H7 (cell line): ENCODE measurements around the gene IGF2. TPM values are rescaled to one million over a fixed set of nuclear protein-coding genes. Genes with fewer than 3 reads are reported as not detected.

Experiments
- DNase-seq: peaks from one replicate; pipeline ENCODE4 v3.0.0; 2012
- H3K27me3 ChIP-seq: 2 replicates; pipeline ENCODE4 v1.6.0; 2011; ENCODE audit warnings: mild to moderate bottlenecking, low read length; ENCODE audit not compliant: control insufficient read depth, insufficient read depth
- H3K36me3 ChIP-seq: replicated peaks from 2 replicates; pipeline ENCODE4 v1.5.1; 2011; ENCODE audit warnings: low read length; ENCODE audit not compliant: control insufficient read depth, insufficient read depth
- H3K4me3 ChIP-seq: 2 replicates; pipeline ENCODE4 v1.5.1; 2011; ENCODE audit warnings: low read depth, mild to moderate bottlenecking, control low read depth, low read length, moderate library complexity; ENCODE audit not compliant: insufficient read depth
- total RNA-seq: library from RNA; depleted of rRNA; stranded (reverse); fragments of >200 nt; shearing (Covaris generic); gene quantifications from 2 replicates; pipeline ENCODE4 v1.2.3, GENCODE V29; 2014

The IGF2 gene
- total RNA-seq, 1 experiment from 2014 or later: 1.2 TPM

- H3K27me3 ChIP-seq: no peaks in the 10 kb centered on the region
- no peak for DNase-seq
- no peak overlapping the region for H3K4me3 ChIP-seq
- no peaks in the 10 kb centered on the region for H3K36me3 ChIP-seq
These were observed 25.8 kb upstream of the IGF2 start for GRCh38 chr11:2164861-2165555.

- no peak for DNase-seq
- Histone ChIP-seq H3K36me3 (no peaks in the 10 kb centered on the region), H3K27me3 (no peaks in the 10 kb centered on the region), H3K4me3 (no peak overlapping the region)
These were observed 24.9 kb upstream of the IGF2 start for GRCh38 chr11:2164081-2164480.

DNA sequence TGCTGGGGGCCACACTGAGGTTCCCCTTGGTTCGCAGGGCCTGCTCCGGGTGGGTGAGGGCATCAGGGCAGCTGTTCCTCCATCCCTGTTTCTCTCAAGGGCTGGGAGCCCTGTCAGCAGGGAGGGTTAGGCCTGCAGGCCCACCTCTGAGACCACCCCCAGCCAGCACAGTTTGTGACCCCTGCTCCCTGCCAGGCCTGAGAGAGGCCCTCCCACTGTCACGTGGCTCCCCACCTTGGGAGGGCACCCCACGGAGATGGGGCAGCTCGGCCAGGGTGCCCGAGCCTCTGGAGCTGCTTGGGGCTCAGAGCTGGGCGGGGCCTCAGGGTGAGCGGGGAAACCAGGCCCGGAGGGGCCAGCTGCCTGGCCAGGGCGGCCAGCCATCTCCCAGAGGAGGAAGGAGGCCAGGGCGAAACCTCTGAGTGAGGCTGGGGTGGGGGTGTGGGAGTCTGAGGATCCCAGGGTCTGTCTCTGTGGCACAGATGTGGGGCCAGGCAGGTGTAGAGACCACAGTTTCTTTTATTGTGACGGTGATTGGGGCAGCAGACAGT is 24.3 kb upstream of the IGF2 start:
- no peaks in the 10 kb centered on the region for H3K36me3 ChIP-seq
- no peaks in the 10 kb centered on the region for H3K27me3 ChIP-seq
- H3K4me3 ChIP-seq: no peak overlapping the region
- no peak for DNase-seq

DNA sequence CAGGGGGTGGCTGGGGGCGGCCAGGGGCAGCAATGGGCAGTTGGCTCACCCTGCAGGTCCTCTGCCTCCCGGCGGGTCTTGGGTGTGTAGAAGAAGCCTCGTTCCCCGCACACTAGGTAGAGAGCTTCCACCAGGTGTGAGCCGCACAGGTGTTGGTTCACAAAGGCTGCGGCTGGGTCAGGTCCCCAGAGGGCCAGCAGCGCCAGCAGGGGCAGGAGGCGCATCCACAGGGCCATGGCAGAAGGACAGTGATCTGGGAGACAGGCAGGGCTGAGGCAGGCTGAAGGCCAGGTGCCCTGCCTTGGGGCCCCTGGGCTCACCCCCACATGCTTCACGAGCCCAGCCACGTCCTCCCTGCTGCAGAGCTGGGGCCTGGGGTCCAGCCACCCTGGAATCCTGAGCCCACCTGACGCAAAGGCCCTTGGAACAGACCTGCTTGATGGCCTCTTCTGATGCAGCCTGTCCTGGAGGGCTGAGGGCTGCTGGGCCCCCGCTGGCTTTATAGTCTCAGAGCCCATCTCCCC is 21.6 kb upstream of the IGF2 start, which contains the start of gene INS:
TSS of gene INS (minus strand) at position 474 of the 524 bp plus-strand sequence. CDS start at position 236, 238 bp downstream.
- Histone ChIP-seq H3K27me3 (no peaks in the 10 kb centered on the region), H3K36me3 (no peaks in the 10 kb centered on the region), H3K4me3 (no peak within 1 kb of the TSS)
- DNase-seq: no peak

- Histone ChIP-seq H3K4me3 (no peak overlapping the region), H3K27me3 (no peaks in the 10 kb centered on the region), H3K36me3 (no peaks in the 10 kb centered on the region)
- DNase-seq: no peak
These were observed 20.6 kb upstream of the IGF2 start for GRCh38 chr11:2159536-2160413.

DNA sequence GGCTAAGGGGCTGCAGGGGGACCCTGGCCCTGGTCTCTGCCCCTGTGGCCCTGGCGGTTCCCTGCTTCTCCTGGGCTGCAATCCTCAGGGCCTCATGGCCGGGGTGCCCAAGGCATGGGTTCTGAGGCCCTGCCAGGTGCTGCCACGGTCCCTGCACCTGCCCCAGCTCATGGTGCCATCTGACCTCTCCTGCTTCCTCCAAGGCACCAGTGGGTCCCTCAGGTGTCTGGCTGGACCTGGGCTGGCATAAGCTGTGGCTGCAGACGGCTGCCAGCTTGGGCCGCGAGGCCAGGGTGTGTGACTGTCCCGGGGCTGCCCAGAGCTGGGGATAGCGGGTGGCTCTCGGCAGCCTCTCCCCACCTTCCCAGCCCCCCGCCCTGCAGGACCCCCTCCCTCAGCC is 19.8 kb upstream of the IGF2 start:
- no peak overlapping the region for H3K4me3 ChIP-seq
- no peak for DNase-seq
- H3K27me3 ChIP-seq: no peaks in the 10 kb centered on the region
- H3K36me3 ChIP-seq: no peaks in the 10 kb centered on the region

DNA sequence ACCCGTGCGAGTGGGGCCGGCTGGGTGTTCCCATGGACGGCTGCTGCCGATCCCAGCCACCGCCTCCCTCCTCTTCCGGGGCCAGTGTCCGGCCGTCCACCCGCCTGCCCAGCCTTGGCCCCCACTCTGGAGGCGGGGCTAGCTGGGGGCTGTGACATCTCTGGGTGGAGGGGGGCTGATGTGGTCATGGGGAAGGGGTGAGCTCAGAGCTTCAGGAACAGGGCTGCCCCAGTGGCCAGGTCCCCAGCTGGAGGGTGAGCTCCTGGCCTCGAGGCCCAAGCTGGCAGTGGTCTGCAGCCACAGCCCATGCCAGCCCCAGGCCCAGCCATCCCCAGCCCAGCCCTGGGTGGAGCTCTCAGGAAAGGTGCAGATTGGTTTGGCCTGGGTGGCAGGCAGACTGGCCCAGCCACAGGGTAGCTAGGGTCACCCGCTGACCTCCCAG is 19.1 kb upstream of the IGF2 start:
- H3K4me3 ChIP-seq: no peak overlapping the region
- no peaks in the 10 kb centered on the region for H3K36me3 ChIP-seq
- no peaks in the 10 kb centered on the region for H3K27me3 ChIP-seq
- DNase-seq: no peak

- DNase-seq: no peak
- Histone ChIP-seq H3K36me3 (no peaks in the 10 kb centered on the region), H3K27me3 (no peaks in the 10 kb centered on the region), H3K4me3 (no peak overlapping the region)
These were observed 18.3 kb upstream of the IGF2 start for GRCh38 chr11:2157294-2158040.

- no peak overlapping the region for H3K4me3 ChIP-seq
- DNase-seq: peak; percentile 96
- H3K27me3 ChIP-seq: 0 out of 2 replicates have a peak, but pooled peaks cover 1% of the 10 kb centered on the region
- H3K36me3 ChIP-seq: no peaks in the 10 kb centered on the region
These were observed 17.4 kb upstream of the IGF2 start for GRCh38 chr11:2156416-2157182.

GRCh38 chr11:2155511-2155910 is 16.3 kb upstream of the IGF2 start:
- no peak for DNase-seq
- H3K27me3 ChIP-seq: peaks cover 1% of the 10 kb centered on the region; the same call in 1 of the 2 replicates
- H3K36me3 ChIP-seq: no peaks in the 10 kb centered on the region
- H3K4me3 ChIP-seq: no peak overlapping the region

DNA sequence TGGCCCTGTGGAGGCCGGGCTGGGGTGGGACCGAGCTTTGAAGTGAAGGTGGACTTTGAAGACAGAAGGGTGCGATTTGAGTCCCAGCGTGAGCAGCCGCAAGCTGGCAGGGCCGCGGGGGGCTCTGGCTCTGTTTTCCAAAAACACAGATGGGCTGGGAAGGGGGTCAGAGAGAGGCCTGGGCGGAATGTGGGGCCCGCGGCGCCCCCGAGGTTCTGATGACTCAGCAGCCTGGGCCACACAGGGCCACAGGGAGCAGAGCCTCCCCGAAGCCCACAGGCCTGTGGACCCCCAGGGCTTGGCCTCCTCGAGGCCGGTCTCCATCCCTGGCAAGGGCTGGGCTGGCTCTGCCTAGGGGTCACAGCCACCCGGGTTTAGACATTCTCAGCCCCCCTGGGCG is 15.7 kb upstream of the IGF2 start:
- H3K36me3 ChIP-seq: no peaks in the 10 kb centered on the region
- peaks cover 1% of the 10 kb centered on the region; the same call in 1 of the 2 replicates for H3K27me3 ChIP-seq
- H3K4me3 ChIP-seq: no peak overlapping the region
- DNase-seq: no peak

DNA sequence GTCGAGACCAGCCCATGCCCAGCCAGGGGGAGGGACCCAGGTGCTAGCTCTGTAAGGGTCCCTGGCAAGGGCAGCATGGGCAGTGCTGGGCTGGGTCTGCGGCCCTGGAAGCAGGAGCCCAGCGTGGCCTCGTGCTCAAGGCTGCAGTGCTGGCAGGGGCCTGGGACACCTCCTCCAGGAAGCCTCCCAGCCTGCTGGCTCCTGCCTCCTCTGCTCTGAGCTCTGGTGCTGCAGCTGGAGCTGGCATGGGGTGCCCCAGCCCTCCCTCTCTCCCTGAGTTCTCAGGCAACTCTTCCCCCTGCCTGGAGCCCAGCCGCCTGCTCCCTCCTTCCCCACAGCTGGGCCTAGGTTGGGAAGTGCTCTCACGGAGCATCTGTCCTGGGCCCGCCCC is 15.0 kb upstream of the IGF2 start:
- DNase-seq: no peak
- H3K4me3 ChIP-seq: no peak overlapping the region
- peaks cover 5% of the 10 kb centered on the region for H3K27me3 ChIP-seq
- H3K36me3 ChIP-seq: no peaks in the 10 kb centered on the region

GRCh38 chr11:2153581-2154194 is 14.5 kb upstream of the IGF2 start:
- H3K27me3 ChIP-seq: peaks cover 8% of the 10 kb centered on the region
- no peak overlapping the region for H3K4me3 ChIP-seq
- no peak for DNase-seq
- no peaks in the 10 kb centered on the region for H3K36me3 ChIP-seq
